ENCODE measurements around the gene HLA-DQA2. TPM values are rescaled to one million over a fixed set of nuclear protein-coding genes. Genes with fewer than 3 reads are reported as not detected.
"Not testable (repeated sequence)": the region's sequence is repeated elsewhere in the genome, so short reads cannot be mapped to it uniquely, and the experiment has no call there.

The HLA-DQA2 gene
- not detected in 2 replicates for total RNA-seq

DNA sequence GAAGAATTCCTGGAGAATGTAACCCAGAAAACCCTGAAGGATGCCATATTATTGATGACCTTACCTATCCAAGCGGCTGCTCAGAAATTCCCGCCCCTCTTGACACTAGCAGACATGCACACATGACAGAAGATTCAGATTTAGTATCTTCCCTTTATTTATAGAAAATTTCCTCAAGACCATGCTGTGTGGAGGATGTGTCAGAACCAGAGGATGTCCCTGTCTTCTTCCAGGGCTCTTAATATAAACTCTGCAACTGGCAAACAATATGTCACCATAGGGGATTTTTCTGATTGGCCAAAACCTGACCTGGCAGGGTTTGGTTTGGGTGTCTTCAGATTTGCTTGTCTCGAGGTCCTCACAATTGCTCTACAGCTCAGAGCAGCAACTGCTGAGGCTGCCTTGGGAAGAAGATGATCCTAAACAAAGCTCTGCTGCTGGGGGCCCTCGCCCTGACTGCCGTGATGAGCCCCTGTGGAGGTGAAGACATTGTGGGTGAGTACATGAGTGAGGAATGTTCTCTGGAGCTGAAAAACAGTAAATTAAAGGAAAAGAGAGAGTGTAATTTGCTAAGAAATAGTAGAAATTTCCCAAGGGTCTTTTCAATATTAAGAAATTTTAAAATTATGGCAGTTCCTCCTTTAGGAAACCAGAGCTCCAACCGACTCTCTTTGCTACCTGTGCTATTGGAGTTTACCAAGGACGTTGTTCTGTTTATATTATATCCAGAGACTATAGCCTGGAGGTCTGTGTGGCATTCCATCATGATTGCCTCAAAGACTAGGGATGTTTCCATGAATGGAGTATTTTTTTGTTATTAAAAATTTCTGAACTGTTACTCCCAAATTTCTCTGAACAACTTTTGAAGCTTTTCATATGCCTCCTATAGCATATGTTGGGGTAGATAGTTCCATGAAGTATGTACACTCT is at the start of gene HLA-DQA2:
HLA-DQA2 (plus strand) TSS at position 361 of the 930 bp plus-strand sequence; CDS start at position 414, 53 bp downstream.
- no peak for DNase-seq (ENCODE audit: low read depth in 2 of 2)

DNA sequence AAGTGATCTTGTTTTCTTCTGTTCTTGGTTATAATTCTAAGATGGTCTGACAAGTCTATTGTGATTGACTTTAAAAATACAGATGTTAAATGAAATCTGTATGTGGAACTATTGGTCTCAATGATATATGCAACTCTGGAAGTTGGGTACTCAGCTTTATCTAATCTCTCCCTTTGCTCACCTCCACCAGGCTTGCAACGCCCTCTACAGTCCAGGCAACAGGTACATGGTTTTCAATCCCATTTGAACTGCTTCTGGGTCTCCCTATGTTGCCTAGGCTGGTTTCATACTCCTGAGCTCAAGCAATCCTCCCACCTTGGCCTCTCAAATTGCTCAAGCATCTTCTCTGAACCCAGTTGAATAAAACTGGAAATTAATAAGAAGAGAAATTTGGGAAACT is 49.2 kb upstream of the HLA-DQA2 start:
- DNase-seq (ENCODE audit: low read depth in 2 of 2), result peak in 1 of 2 donors; percentile 28

DNA sequence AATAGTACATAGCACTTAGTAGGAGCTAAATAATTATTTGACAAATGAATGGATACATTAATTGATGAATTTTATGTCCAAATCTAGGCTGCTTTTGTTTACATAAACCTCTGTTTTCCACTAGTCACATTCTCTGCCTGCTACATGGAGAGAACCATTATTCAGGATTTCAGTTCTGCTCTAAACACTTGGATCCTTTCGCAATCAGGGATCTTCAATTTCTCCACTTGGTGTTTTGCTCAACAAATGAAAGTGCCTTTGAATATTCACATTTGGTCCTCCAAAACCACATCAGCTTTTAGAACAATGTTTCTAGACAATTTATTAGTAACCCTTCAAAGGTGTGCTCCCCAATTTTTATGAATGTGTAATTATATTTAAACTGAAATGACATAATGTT is 44.2 kb upstream of the HLA-DQA2 start:
- no peak for DNase-seq (ENCODE audit: low read depth in 2 of 2)

DNA sequence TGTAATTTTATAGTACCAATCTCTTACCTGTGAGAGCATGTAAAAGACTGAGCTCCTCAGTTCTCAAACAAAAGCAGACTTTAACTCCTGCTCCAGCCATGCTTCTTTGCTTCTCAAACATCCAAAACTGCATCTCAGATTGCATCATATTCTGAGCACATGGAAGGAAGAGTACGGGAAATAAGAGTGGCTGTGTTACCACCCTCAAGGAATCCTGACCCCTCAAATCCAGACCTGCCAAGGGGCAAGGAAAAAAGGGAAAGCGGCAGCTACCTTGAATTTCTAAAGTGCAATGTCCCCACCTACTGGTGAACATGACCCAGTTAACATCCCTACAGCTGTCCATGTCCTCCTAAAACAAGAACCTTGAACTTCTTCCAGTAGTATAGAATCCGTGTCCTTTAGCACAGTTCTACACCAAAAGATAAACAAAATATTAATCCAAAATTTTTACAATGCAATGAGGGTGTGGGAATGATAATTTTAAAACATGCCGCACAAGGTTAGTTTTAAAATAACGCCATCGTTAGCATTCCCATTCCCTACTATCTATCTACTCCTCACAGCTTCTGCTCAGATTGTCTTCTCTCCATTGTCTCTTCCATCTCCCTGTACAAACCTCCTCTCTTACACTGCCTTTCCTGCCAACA is 40.7 kb upstream of the HLA-DQA2 start:
- peak; percentile 42 to 64 for DNase-seq (ENCODE audit: low read depth in 2 of 2)

DNA sequence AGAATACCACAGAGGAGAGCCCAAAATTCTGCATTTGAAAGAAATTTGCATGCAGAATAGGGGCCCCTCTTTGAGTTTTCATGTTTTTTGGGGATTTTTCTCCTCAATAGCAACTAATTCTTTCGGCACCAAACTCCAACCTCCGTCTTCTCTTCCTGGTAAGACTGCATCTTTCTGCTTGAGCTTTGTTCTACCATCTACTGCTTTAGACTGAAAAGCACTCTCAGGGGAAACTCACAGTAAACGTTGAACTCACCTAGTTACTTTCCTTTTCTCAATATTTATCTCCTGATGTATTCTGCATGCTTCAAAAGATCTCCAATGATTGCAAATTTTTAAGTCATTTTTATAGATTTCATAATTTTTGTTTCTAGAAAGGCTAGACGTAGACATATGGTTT is 37.8 kb upstream of the HLA-DQA2 start:
- DNase-seq (ENCODE audit: low read depth in 2 of 2), result no peak

DNA sequence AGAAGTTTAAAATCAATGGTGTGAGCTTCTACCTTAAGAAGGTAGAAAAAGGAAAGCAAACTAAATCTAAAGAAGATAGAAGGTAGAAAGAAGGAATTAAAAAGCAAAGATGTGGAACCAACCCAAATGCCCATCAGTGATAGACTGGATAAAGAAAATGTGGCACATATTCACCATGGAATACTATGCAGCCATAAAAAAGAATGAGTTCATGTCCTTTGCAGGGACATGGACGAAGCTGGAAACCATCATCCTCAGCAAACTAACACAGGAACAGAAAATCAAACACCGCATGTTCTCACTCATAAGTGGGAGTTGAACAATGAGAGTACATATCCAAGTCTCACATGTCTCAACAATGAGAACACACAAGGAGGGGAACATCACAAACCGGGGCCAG is 36.0 kb upstream of the HLA-DQA2 start:
- DNase-seq (ENCODE audit: low read depth in 2 of 2), result not testable (repeated sequence)

DNA sequence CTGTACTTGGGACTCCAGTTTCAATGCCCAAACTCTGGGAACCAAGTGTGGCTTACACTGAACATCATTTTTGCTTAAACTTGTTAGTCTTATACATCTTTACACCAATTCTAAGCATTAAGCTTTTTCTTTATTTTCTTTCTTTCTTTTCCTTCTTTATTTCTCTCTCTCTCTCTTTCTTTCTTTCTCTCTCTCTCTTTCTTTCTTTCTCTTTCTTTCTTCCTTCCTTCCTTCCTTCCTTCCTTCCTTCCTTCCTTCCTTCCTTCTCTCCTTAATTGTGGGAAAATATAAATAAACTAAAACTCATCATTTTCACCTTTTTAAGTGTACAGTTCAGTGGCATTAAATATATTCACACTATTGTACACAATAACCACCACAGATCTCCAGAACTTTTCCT is 31.6 kb upstream of the HLA-DQA2 start:
- no peak for DNase-seq (ENCODE audit: low read depth in 2 of 2)

DNA sequence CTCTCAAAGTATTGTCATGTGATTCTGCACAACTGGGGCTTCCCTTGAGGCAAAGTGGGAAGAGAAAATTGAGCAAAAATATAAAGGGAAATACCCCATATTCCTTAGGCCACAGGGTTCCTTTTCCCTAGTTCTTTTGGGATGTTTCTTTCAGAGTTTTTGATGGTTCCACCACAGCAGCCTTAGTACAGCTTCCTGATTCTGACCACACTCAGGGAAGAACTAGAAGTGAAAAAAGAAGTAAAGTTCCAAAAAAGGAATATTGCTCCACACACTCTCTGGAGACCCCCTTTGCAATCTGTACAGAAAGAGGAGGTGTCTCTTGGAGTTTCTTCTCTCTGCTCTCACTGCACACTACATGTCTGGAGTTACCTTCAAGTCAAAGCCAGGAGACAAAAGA is 27.9 kb upstream of the HLA-DQA2 start:
- no peak for DNase-seq (ENCODE audit: low read depth in 2 of 2)

DNA sequence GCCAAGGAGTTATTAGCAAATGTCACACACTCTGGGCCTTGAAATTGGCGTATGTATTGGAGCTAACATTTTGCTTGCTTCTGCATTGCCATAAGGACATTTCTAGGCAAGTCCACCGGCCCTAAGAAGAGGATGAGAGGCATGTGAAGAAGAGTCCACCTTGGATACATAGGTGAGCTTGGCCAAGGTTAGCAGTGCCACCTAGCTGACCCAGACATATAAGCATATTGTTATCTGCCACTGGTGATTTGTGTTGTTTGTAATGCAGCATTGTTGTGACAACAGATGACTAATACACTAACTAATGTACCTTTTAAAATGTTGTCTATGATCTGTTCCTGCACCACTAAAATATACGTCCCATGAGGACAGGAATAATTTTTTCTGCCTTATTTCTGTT is 24.8 kb upstream of the HLA-DQA2 start:
- no peak for DNase-seq (ENCODE audit: low read depth in 2 of 2)

DNA sequence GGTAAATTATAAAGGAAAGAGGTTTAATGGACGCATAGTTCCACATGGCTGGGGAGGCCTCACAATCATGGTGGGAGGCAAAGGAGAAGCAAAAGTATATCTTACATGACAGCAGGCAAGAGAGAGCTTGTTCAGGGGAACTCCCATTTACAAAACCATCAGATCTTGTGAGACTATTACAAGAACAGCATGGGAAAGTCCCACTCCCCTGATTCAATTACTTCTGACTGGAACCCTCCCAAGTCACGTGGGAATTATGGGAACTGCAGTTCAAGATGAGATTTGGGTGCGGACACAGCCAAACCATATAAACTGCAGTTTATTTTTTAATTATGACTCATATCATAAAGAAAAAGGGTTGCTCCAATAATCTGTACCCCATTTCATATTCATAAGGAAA is 22.3 kb upstream of the HLA-DQA2 start:
- DNase-seq (ENCODE audit: low read depth in 2 of 2), result no peak

DNA sequence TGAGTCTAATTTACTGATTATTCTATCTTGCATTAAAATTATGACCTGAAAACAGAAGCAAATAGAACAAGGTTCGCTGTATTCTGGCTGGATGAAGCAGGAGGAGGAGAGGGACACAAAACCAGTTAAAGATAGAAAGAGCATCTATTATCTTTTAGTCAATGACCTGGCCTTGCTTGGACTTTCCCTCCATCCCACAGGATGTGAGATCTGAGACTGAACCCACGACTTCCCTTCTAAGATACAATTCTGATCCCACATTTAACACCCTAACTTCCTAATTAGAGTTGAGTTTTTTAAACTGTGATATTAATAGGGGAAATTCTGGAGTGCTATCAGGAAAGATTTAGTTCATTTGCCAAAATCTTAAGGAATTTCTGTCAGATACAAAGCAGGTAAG is 3.1 kb upstream of the HLA-DQA2 start:
- no peak for DNase-seq (ENCODE audit: low read depth in 2 of 2)

DNA sequence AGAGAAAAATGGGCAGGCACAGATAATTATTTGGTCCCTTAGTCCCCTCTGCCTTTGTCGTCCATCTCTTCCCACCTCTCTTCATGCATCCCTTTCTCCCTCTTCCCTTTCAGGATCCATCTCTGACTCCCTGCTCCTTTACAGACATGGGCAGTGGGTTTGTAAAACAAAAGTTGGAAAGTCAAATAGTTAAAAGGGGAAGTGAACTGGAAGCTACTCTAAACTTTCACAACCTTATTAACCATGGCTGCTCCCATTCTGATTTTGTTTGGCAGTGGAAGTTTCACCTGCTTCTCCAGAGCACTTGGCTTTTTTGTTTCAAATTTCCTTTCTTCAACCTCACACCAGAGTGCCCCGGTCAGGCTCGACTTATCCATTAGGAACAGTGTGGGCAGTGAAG is 1.2 kb downstream of the HLA-DQA2 start:
- no peak for DNase-seq (ENCODE audit: low read depth in 2 of 2)

DNA sequence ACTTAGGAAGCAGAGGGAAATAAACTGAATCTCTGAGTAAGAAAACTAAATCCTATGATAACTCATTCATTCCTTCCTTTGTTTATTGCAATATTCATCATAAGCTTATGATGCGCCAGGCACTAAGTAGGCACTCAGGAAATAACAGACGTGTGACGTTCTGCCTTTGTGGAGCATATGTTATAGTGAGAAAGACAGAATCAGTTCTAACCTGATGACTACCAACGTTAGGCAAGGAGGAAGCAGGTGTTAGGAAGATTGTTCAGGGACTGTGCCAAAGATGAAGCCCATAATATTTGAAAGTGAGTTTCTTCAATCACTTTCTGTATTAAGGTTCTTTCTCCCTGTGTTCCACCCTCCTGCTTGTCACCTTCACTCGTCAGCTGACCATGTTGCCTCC is 3.6 kb downstream of the HLA-DQA2 start:
- no peak for DNase-seq (ENCODE audit: low read depth in 2 of 2)

DNA sequence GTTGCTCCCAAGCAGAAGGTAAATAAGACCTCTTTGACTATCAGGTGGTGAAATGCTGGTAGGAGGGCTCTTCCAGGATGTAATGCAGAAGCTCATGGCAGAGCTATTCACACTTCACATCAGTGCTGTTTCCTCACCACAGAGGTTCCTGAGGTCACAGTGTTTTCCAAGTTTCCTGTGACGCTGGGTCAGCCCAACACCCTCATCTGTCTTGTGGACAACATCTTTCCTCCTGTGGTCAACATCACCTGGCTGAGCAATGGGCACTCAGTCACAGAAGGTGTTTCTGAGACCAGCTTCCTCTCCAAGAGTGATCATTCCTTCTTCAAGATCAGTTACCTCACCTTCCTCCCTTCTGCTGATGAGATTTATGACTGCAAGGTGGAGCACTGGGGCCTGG is 4.5 kb downstream of the HLA-DQA2 start:
- DNase-seq (ENCODE audit: low read depth in 2 of 2), result not testable (repeated sequence)

DNA sequence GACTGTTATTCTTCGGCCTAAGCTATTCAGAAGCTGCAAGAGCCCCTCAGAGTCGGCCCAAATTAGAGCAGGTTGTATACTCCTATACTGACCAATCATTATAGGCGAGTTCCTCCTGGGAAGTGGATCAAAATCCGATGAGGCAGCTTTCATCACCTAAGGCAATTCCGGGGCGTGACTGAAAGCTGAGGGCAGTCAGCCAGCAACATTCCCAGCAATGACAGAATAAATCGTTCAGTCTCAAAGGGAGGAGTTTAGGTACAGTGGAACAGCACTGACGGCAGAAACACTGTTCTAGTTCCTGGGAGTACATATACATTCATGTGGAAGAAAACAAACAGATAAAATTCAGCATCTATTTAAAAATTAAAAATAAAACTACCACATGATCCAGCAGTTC is 11.4 kb downstream of the HLA-DQA2 start:
- DNase-seq (ENCODE audit: low read depth in 2 of 2), result peak in 1 of 2 donors; percentile 10

DNA sequence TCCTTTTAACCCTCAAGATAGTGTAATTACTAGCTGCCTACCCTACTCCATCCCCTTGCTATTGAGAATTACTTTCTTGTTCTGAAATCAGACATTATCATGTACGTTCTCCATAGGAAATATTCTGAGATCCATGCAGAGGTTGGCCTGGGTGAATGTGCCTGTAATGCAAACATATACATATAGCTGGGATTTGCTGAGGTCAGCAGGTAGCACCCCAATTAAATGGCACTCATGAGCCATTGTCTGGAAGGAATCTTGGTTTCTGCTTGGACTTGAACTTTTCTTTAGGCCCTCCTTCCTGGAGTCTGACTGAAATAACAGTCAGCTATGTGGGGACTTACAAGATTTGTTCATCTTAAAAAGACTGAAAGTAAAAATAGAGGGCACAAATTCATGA is 18.5 kb downstream of the HLA-DQA2 start:
- no peak for DNase-seq (ENCODE audit: low read depth in 2 of 2)

DNA sequence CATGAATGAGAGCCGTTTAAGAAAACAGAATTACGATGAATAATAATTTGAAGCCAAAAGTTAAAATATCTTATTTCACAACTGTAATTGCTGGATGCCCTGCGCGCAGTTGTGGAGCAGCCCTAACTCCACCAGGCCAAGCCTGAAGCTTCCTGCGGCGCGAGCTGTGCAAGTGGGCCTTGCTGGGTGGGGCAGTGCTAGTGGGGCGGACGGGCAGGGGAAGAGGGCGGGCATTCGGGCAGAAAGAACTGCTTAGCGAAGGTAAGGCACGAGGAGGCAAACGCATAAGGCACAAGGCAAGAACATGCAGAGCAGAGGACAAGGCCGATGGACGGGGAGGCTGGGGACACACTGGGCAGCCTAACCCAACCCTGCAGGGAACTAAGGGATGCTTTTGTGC is 19.9 kb downstream of the HLA-DQA2 start:
- no peak for DNase-seq (ENCODE audit: low read depth in 2 of 2)

DNA sequence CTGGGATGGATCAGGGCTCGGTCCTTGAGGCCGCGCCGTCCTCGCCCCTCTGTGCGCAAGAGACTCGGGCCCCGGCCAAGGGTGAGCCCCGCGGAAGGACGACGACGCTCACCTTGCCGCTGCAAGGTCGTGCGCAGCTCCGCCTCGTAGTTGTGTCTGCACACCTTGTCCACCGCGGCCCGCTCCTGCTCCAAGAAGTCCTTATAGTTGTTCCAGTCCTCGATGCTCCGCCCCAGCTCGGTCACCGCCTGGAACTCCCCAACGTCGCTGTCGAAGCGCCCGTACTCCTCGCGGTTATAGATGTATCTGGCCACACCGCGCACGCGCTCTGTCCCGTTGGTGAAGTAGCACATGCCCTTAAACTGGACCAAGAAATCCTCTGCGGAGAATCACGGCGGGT is 20.4 kb downstream of the HLA-DQA2 start:
- DNase-seq (ENCODE audit: low read depth in 2 of 2), result no peak

DNA sequence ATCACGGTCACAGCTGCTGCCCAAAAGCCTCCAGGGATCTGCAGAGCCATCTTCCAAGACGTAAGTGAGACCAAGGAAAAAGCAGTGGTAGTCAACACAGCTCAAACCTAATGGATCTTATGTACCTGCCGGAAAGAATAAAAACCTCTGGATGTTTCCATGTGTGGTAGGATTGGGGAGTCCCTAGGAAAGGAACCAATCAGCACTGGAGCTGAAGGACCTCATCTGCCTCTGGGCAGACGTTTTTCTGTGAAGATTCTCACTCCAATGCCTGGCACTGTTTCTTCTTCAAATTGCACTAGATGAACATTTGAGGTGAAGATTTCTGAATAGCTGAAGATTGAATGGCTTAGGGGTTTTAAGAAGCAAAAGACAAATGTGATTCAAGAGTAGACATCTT is 22.2 kb downstream of the HLA-DQA2 start, which contains the start of gene HLA-DQB2:
HLA-DQB2 (minus strand) TSS at position 112 of the 400 bp plus-strand sequence; CDS start at position 50, 62 bp downstream.
- DNase-seq (ENCODE audit: low read depth in 2 of 2), result peak; percentile 2 to 3

DNA sequence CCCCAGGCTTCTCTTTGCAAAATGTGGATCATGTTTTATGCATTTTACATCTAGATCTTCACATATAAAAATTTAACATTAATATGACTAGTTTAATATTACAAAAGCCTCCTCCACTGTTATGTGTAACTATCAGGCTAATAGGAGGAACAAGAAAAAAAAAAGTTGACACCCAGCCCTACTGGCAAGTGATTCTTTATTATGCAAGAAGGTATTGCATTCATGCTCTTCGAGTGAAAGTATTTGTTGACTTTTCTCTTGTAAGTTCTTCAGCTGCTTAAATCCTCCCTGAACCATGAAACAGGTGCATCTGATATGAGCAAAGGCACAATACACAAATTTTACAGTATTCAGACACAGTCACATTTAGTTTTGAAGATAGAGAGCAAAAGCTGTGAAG is 22.9 kb downstream of the HLA-DQA2 start:
- DNase-seq (ENCODE audit: low read depth in 2 of 2), result no peak

DNA sequence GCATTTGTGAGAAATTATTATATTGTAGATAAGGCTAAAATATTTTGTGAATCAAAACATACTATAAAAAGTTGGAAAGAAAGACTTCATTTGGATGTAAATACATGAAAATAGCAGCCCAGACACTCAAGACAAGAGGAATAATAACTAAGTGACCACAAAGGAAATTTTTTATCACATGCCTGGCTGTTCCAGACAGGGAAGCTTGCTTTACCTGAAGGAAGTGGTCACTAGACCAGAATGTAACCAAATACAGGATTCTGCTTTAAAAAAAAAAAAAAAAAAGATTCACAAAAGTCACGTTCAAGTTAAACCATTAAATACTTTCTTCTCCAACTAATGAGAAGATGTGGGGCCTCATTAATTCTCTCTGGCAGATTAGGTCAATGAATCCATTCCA is 31.5 kb downstream of the HLA-DQA2 start:
- no peak for DNase-seq (ENCODE audit: low read depth in 2 of 2)

DNA sequence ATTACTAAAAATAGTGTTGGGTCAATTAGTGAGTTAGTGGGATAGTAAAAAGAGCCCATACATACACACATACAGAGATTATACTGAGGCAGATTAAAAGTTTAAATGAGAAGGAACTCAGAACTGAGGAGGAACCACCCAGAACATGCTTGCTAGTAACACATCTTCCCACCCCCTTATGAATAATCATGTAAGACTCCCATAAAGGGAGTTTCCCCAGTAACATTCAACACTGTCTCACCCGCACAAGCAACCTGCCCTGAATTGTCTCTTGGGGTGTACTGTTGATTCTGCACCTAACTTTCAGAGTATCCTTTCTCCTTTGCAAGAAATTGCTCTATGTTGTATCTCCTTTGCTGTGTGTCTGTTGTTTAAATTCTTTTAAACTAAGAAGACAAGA is 33.2 kb downstream of the HLA-DQA2 start:
- DNase-seq (ENCODE audit: low read depth in 2 of 2), result no peak

DNA sequence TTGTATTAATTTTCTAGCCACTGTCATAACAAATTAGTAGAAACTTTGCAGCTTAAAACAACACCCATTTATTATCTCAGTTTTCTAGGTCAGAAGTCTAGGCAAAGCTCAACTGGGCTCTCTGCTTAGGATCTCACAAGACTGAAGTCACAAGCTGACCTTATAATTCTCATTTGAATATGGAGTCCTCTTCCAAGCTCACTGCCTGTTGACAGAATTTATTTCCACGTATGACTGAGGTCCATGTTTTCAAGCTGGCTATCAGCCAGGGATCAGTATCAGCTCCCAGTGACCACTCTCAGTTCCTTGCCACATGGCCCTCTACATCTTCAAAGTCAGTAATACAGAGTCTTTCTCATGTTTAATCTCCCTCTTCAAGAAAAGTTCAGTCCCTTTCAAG is 33.9 kb downstream of the HLA-DQA2 start:
- no peak for DNase-seq (ENCODE audit: low read depth in 2 of 2)

Data from dermis microvascular lymphatic vessel endothelial cell (primary cell).